ENCODE measurements around the gene ATP9A.
A peak's percentile ranks its signal among the peaks of the same experiment; 100 is the strongest.

ATP9A gene

DNA sequence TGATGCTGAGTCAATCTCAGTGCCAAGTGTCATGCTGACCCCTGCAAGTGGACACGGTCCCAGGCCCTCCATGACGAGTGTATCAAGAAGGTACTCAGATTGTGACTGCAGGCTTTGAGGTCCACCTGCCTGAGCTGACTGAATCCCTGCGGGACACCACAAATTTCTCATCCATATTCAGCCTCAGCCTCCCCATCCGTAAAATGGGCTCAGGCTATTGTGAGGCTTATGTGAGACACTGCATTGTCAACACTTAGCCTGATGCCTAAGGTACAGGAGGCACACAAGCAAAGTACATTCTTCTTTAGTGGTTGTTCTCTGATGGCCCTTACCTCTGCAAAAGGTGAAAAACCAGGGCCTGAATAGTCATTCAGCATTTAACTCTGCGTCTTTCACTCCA lies 155.3 kb downstream of the ATP9A start:
- TF ChIP-seq, protein P1, sequence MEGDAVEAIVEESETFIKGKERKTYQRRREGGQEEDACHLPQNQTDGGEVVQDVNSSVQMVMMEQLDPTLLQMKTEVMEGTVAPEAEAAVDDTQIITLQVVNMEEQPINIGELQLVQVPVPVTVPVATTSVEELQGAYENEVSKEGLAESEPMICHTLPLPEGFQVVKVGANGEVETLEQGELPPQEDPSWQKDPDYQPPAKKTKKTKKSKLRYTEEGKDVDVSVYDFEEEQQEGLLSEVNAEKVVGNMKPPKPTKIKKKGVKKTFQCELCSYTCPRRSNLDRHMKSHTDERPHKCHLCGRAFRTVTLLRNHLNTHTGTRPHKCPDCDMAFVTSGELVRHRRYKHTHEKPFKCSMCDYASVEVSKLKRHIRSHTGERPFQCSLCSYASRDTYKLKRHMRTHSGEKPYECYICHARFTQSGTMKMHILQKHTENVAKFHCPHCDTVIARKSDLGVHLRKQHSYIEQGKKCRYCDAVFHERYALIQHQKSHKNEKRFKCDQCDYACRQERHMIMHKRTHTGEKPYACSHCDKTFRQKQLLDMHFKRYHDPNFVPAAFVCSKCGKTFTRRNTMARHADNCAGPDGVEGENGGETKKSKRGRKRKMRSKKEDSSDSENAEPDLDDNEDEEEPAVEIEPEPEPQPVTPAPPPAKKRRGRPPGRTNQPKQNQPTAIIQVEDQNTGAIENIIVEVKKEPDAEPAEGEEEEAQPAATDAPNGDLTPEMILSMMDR (IDR thresholded peaks at IDR 0.05; ENCODE audit: low read length) = no peak
- no peak for TF ChIP-seq EZH2 (IDR thresholded peaks at IDR 0.05; ENCODE audit: borderline replicate concordance, low read length)
- H3K9me3 ChIP-seq (ENCODE audit: low read length) = no peaks in the 10 kb centered on the region

DNA sequence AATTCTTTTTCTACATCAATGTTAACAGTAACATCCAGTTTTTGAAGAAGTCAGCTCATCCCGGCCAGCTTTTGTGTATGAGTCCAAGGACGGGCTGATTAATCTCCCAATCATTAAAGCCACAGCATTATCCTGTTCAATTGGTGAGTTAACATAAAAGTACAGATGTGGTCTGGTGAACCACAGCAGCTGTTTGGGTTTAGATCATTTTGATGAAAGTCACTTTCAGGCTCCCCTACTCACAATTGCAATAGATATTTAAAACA lies 156.6 kb downstream of the ATP9A start:
- H3K9ac ChIP-seq (ENCODE audit: low read length) = no peak overlapping the region
- H3K4me1 ChIP-seq (ENCODE audit: insufficient read depth, low read length, severe bottlenecking) = peaks cover 29% of the 10 kb centered on the region
- no peak overlapping the region for H2AFZ ChIP-seq (ENCODE audit: low read length)
- no peaks in the 10 kb centered on the region for H3F3A ChIP-seq (ENCODE audit: insufficient read depth, low read length)
- H3K4me3 ChIP-seq (ENCODE audit: low read depth, low read length, poor library complexity, severe bottlenecking) = no peak overlapping the region
- no peaks in the 10 kb centered on the region for H4K20me1 ChIP-seq (ENCODE audit: insufficient read depth, low read length)
- H3K27me3 ChIP-seq (ENCODE audit: insufficient read depth, low read length) = no peaks in the 10 kb centered on the region
- no peak overlapping the region for H3K27ac ChIP-seq (ENCODE audit: low read depth, low read length, poor library complexity, severe bottlenecking)
- no peaks in the 10 kb centered on the region for H3K9me3 ChIP-seq (ENCODE audit: low read length)
- no peaks in the 10 kb centered on the region for H3K36me3 ChIP-seq (ENCODE audit: insufficient read depth, low read length)
- H3K9me2 ChIP-seq (ENCODE audit: low read depth, low read length) = no peaks in the 10 kb centered on the region
- H3K79me2 ChIP-seq (ENCODE audit: insufficient read depth, low read length) = no peaks in the 10 kb centered on the region
- no peak overlapping the region for H3K4me2 ChIP-seq (ENCODE audit: low read length)
- TF ChIP-seq, protein P1 (IDR thresholded peaks at IDR 0.05; ENCODE audit: low read length) = no peak
- TF ChIP-seq EZH2 (IDR thresholded peaks at IDR 0.05; ENCODE audit: borderline replicate concordance, low read length) = no peak

More for the DNA sequence above, 155.3 kb downstream of the ATP9A start:
- H2AFZ ChIP-seq (ENCODE audit: low read length) = no peak overlapping the region
- H3K79me2 ChIP-seq (ENCODE audit: insufficient read depth, low read length) = no peaks in the 10 kb centered on the region
- H3F3A ChIP-seq (ENCODE audit: insufficient read depth, low read length) = no peaks in the 10 kb centered on the region
- no peak overlapping the region for H3K4me2 ChIP-seq (ENCODE audit: low read length)
- H3K36me3 ChIP-seq (ENCODE audit: insufficient read depth, low read length) = no peaks in the 10 kb centered on the region
- H3K27me3 ChIP-seq (ENCODE audit: insufficient read depth, low read length) = no peaks in the 10 kb centered on the region
- peaks cover 29% of the 10 kb centered on the region for H3K4me1 ChIP-seq (ENCODE audit: insufficient read depth, low read length, severe bottlenecking)
- no peaks in the 10 kb centered on the region for H4K20me1 ChIP-seq (ENCODE audit: insufficient read depth, low read length)
- H3K9ac ChIP-seq (ENCODE audit: low read length) = no peak overlapping the region
- H3K4me3 ChIP-seq (ENCODE audit: low read depth, low read length, poor library complexity, severe bottlenecking) = no peak overlapping the region
- no peak overlapping the region for H3K27ac ChIP-seq (ENCODE audit: low read depth, low read length, poor library complexity, severe bottlenecking)
- no peaks in the 10 kb centered on the region for H3K9me2 ChIP-seq (ENCODE audit: low read depth, low read length)

DNA sequence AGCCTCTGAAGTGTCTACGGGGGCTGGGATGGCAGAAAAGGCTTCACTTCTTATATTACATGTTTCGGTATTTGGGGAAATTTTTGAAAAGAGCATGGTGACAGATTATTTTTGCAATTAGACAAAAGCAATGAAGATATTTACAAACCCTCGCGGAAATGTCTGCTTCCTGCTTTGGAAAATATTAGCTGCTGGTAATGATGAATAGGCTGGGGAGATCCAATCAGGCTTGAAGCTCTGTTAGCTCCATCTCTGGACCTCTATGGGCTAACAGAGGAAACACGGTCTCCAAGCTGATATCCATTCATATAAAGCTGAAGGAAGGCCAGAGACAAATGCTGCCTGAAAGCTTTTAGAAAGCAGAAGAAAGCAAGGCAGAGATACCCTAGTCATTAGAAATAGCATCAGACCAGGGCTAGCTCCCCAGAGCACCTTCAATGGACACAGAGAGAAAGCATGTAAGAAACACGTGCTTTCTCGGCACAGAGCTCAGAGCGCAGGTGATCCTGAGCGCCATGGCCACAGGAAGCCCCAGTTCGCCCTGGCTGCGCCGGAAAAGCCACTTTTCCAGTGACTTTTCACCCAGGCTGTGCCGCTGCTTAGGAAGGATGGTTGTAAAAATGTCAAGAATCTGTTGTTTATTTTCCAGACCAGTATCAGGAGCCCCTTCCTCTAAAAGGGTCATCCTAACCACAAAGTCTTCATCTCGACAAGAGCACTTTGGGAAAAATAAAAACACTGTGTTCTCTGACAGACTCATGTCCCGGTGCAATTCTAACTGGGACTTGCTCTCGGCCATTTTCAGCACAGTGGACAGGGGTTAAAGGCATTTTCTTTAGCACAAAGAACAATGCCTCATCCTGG lies 157.2 kb downstream of the ATP9A start:
- Histone ChIP-seq H2AFZ (ENCODE audit: low read length) (no peak overlapping the region), H3K9me2 (ENCODE audit: low read depth, low read length) (no peaks in the 10 kb centered on the region), H3F3A (ENCODE audit: insufficient read depth, low read length) (no peaks in the 10 kb centered on the region)

More for the DNA sequence above, 157.2 kb downstream of the ATP9A start:
- Histone ChIP-seq H3K4me2 (ENCODE audit: low read length) (peak overlapping the region; percentile 6; the same call in 1 of the 2 replicates), H3K36me3 (ENCODE audit: insufficient read depth, low read length) (no peaks in the 10 kb centered on the region), H3K79me2 (ENCODE audit: insufficient read depth, low read length) (no peaks in the 10 kb centered on the region), H3K27me3 (ENCODE audit: insufficient read depth, low read length) (no peaks in the 10 kb centered on the region), H3K4me3 (ENCODE audit: low read depth, low read length, poor library complexity, severe bottlenecking) (no peak overlapping the region), H3K9ac (ENCODE audit: low read length) (no peak overlapping the region), H4K20me1 (ENCODE audit: insufficient read depth, low read length) (no peaks in the 10 kb centered on the region), H3K4me1 (ENCODE audit: insufficient read depth, low read length, severe bottlenecking) (peaks cover 29% of the 10 kb centered on the region), H3K27ac (ENCODE audit: low read depth, low read length, poor library complexity, severe bottlenecking) (no peak overlapping the region), H3K9me3 (ENCODE audit: low read length) (no peaks in the 10 kb centered on the region)
- TF ChIP-seq, protein P1 (IDR thresholded peaks at IDR 0.05; ENCODE audit: low read length) = no peak
- no peak for TF ChIP-seq EZH2 (IDR thresholded peaks at IDR 0.05; ENCODE audit: borderline replicate concordance, low read length)
